ENCODE data around the gene SLX4IP.
A peak's percentile ranks its signal among the peaks of the same experiment; 100 is the strongest.

Gene SLX4IP

DNA sequence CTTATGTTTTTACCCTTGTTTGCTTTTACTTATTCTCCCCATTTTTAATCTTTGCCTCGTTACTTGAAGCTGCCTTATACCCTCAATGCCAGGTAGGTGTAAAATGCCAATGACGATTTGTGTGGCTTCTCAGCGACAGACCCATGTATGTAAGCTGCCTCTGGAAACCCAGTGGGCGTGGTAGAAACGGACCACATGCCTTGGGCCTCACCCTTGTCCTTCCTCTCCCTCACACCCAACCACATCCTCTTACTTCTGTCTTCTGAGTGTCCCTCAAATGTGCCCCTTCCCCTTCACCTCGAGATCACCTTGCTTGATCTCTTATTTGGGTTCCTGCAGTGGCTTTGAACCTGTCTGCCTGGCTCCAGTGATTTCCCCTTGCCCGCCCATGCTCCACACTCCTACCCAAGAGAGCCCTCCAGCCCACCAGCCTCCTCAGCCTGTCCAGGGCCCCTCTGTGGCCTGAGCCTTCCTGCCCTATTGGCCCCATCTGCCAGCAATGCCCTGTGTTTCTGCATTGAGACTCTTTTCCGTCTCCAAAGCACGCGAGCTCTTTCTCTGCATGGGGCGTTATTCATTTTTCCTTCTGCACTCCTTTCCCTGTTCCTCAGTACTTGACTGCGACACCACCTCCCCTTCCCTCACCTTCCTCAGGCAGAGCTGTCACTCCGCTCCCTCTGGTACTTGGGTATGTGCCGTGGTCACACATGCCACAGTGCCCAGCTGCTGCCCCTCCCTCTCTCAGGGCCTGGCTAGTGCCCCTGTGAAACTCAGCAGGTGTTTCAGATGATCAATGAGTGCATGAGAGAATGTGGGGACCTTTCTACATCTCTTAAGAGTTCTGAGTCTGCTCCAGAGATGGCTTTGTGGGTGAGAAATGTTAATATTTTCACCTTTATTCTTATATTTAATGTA lies 115.4 kb downstream of the SLX4IP start:
- no peak for TF ChIP-seq EZH2 (IDR thresholded peaks at IDR 0.05)
- TF ChIP-seq POLR2AphosphoS5 (IDR thresholded peaks at IDR 0.05; ENCODE audit: borderline replicate concordance, low read depth, low read length), result no peak
- TF ChIP-seq FOXP2 (optimal IDR thresholded peaks at IDR 0.05; ENCODE audit: control extremely low read depth, extremely low read length, insufficient read depth), result no peak
- Histone ChIP-seq H3K4me3 (no peak overlapping the region), H3K9me3 (ENCODE audit: low read depth, low read length) (no peaks in the 10 kb centered on the region), H3K36me3 (ENCODE audit: insufficient read depth, low read length) (no peaks in the 10 kb centered on the region), H3K9ac (ENCODE audit: insufficient read length) (no peak overlapping the region), H3K27ac (no peak overlapping the region)
- DNase-seq (ENCODE audit: low read depth, low spot score), result no peak

DNA sequence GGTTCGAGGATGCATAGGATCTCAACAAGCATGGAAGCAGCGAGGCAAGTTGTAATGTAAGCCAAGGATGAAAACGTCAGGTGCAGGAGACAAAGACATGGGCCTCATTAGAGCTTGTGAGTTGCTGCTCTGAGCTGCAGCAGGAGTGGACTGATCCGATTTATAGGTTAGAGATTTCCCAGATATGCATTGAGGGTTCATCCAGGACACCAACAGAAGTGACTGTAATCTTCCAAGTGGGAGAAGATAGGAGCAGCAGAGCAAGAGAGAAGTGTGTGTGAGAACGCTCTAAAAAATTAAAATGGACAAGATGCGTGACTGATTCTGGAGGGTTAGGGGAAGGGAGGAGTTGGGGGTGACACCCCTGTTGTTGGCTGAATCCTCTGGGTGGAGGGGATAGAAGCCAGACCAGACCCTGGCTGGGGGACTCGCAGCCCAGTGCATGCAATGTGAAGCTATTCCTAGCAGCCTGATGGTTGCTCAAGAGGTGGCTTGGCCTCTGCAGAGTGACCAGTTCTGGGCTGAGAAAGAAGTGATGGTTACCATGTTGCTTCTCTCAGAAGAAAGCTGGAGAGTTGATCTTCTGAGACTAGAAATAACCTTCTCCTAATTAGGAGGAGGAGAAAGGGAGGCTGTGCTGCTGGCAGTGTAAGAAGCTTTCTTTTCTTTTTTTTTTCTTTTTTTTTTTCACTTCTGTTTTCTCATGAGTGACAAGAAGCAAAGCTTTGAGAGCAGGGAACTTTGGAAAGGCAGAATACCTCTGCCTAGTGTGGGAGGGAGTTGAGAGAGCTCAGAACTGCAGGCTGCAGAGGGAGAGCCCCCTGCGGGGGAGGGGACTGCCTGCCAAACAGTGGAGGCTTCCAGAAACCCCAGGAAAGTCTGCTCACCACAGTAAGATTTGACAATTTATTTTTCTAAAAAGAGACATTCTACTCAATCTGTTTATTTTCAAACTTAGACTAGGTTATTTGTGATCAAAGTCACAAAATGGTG lies 116.9 kb downstream of the SLX4IP start:
- Histone ChIP-seq H3K4me3 (no peak overlapping the region), H3K9me3 (ENCODE audit: low read depth, low read length) (no peaks in the 10 kb centered on the region), H3K36me3 (ENCODE audit: insufficient read depth, low read length) (no peaks in the 10 kb centered on the region), H3K9ac (ENCODE audit: insufficient read length) (no peak overlapping the region), H3K27ac (no peak overlapping the region)
- no peak for DNase-seq (ENCODE audit: low read depth, low spot score)
- TF ChIP-seq EZH2 (IDR thresholded peaks at IDR 0.05) (no peak), FOXP2 (optimal IDR thresholded peaks at IDR 0.05; ENCODE audit: control extremely low read depth, extremely low read length, insufficient read depth) (no peak), POLR2AphosphoS5 (IDR thresholded peaks at IDR 0.05; ENCODE audit: borderline replicate concordance, low read depth, low read length) (no peak)

DNA sequence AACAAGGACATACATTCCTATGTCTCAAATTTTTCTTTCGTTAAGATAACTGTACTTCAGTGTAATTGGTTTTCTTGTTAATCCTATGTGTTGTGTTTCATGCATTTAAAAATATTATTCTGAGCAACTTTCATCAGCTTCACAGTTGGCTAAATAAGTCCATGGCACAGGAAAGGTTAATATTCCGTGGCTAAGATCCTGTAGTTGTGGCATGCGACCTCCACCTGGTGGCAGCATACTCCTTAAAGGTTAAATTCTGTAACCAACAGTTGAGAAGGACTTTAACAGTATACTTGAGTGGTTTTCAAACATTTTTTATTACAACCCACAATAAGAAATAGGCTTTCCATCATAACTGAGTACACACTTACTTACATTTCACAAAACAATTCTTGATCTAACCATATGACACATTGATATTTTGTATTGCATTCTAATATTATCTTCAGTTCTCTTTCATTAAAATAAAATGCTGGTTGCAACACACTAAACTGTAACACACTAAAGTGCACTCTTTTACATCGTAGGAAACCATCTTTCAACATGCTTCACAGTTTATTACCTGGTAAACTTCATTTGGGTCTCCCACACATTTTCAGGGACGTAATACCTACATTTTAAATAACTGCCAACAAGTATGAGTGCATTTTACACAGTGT lies 118.3 kb downstream of the SLX4IP start:
- TF ChIP-seq FOXP2 (optimal IDR thresholded peaks at IDR 0.05; ENCODE audit: control extremely low read depth, extremely low read length, insufficient read depth) (no peak), POLR2AphosphoS5 (IDR thresholded peaks at IDR 0.05; ENCODE audit: borderline replicate concordance, low read depth, low read length) (no peak), EZH2 (IDR thresholded peaks at IDR 0.05) (no peak)
- peak; percentile 58 for DNase-seq (ENCODE audit: low read depth, low spot score)
- no peak overlapping the region for H3K27ac ChIP-seq

DNA sequence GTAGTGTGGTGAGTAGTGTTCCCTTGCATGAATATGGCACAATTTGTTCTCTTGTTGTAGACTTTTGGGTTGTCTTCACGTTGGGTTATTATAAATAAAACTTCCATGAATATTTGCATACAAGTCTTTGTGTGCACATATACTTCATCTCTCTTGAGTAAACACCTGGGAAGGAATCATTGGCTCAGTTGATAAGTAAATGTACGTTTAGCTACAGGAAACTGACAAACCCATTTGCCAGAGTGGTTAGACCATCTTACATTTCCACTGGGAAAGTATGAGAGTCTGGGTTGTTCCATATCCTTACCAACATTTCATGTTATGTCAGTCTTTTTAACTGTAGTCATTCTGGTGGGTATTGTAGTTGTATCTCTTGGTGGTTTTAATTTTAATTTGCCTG lies 119.2 kb downstream of the SLX4IP start:
- Histone ChIP-seq H3K9ac (ENCODE audit: insufficient read length) (no peak overlapping the region), H3K27ac (no peak overlapping the region), H3K36me3 (ENCODE audit: insufficient read depth, low read length) (no peaks in the 10 kb centered on the region), H3K4me3 (no peak overlapping the region), H3K9me3 (ENCODE audit: low read depth, low read length) (no peaks in the 10 kb centered on the region)
- no peak for DNase-seq (ENCODE audit: low read depth, low spot score)
- no peak for TF ChIP-seq POLR2AphosphoS5 (IDR thresholded peaks at IDR 0.05; ENCODE audit: borderline replicate concordance, low read depth, low read length)
- no peak for TF ChIP-seq EZH2 (IDR thresholded peaks at IDR 0.05)
- no peak for TF ChIP-seq FOXP2 (optimal IDR thresholded peaks at IDR 0.05; ENCODE audit: control extremely low read depth, extremely low read length, insufficient read depth)

More for the DNA sequence above, 118.3 kb downstream of the SLX4IP start:
- no peak overlapping the region for H3K4me3 ChIP-seq
- no peaks in the 10 kb centered on the region for H3K36me3 ChIP-seq (ENCODE audit: insufficient read depth, low read length)
- no peak overlapping the region for H3K9ac ChIP-seq (ENCODE audit: insufficient read length)
- H3K9me3 ChIP-seq (ENCODE audit: low read depth, low read length), result no peaks in the 10 kb centered on the region

DNA sequence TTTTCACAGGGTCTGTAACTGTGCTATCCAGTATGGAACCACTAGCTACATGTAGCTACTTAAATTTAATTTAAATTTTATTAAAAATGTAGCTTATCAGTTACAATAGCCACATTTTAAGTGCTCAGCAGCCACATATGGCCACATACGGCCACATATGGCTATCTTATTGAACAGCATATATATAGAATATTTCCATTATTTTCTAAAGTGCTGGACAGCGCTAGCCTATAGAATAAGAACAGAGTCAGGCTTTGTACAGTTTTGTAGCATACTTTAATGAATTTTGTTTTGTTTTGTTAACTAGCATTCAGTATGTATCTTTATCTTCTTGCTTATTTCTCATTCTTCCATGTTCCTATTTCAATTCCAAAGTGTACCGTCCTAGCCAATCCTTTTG lies 120.3 kb downstream of the SLX4IP start:
- no peak for TF ChIP-seq FOXP2 (optimal IDR thresholded peaks at IDR 0.05; ENCODE audit: control extremely low read depth, extremely low read length, insufficient read depth)
- TF ChIP-seq EZH2 (IDR thresholded peaks at IDR 0.05), result no peak
- TF ChIP-seq POLR2AphosphoS5 (IDR thresholded peaks at IDR 0.05; ENCODE audit: borderline replicate concordance, low read depth, low read length), result no peak

DNA sequence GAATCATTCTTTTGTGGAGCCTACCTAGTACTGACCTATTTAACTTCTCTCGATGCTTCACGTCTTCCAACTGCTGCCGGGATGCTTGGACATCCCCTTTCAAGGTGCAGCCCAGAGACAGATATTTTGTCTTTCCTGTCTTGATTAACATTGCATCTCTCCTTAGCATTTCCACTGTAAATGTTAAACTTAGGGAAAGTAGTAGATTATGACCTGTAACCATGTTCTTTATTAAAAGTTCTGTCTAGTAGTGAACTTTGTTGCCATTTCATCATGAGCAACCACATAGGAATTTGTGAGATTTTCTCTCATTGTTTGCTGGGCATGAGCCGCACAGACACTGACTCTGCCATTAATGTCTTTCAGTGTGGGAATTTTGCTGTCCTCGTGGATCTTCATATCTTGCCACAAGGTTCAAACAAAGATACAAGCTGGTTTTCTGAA lies 120.8 kb downstream of the SLX4IP start:
- no peak for DNase-seq (ENCODE audit: low read depth, low spot score)
- Histone ChIP-seq H3K9ac (ENCODE audit: insufficient read length) (no peak overlapping the region), H3K36me3 (ENCODE audit: insufficient read depth, low read length) (no peaks in the 10 kb centered on the region), H3K9me3 (ENCODE audit: low read depth, low read length) (no peaks in the 10 kb centered on the region), H3K27ac (no peak overlapping the region), H3K4me3 (no peak overlapping the region)
- TF ChIP-seq EZH2 (IDR thresholded peaks at IDR 0.05) (no peak), POLR2AphosphoS5 (IDR thresholded peaks at IDR 0.05; ENCODE audit: borderline replicate concordance, low read depth, low read length) (no peak), FOXP2 (optimal IDR thresholded peaks at IDR 0.05; ENCODE audit: control extremely low read depth, extremely low read length, insufficient read depth) (no peak)

More for the DNA sequence above, 120.3 kb downstream of the SLX4IP start:
- Histone ChIP-seq H3K9me3 (ENCODE audit: low read depth, low read length) (no peaks in the 10 kb centered on the region), H3K4me3 (no peak overlapping the region), H3K36me3 (ENCODE audit: insufficient read depth, low read length) (no peaks in the 10 kb centered on the region), H3K9ac (ENCODE audit: insufficient read length) (no peak overlapping the region), H3K27ac (no peak overlapping the region)
- DNase-seq (ENCODE audit: low read depth, low spot score), result no peak

DNA sequence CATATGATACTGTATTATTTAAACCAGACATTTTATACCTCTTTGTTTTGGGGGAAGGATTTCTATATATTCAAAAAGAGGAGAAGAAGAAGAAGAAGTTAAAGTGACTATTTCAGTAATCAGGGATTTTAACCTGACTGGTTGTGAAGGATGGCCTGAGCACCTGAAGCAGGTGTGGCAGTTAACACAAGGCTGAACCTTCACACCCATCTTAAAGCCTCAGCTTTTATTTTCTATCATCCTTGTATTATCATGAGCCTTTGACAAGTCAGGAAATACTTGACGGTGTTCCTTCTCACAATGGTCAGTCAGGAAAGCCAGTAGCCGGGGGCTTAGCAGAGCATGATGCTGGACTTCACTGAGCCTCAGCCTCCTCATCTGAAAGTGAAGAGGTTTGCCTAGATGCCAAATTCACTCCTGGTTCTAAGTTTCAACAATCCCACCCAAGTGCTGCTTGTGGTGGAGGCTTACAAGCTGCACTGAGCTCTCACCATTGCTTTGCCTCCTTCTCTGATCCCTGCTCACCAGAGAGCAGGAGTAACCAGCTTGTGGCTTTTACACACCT lies 121.5 kb downstream of the SLX4IP start:
- Histone ChIP-seq H3K36me3 (ENCODE audit: insufficient read depth, low read length) (no peaks in the 10 kb centered on the region), H3K9ac (ENCODE audit: insufficient read length) (no peak overlapping the region), H3K27ac (no peak overlapping the region), H3K9me3 (ENCODE audit: low read depth, low read length) (no peaks in the 10 kb centered on the region), H3K4me3 (no peak overlapping the region)
- no peak for DNase-seq (ENCODE audit: low read depth, low spot score)
- TF ChIP-seq POLR2AphosphoS5 (IDR thresholded peaks at IDR 0.05; ENCODE audit: borderline replicate concordance, low read depth, low read length) (no peak), FOXP2 (optimal IDR thresholded peaks at IDR 0.05; ENCODE audit: control extremely low read depth, extremely low read length, insufficient read depth) (no peak), EZH2 (IDR thresholded peaks at IDR 0.05) (no peak)

Data from SK-N-MC (cell line).